IPS-NIHi7 (cell line): ENCODE data around the gene GNG7.
"Not testable (repeated sequence)": the region's sequence is repeated elsewhere in the genome, so short reads cannot be mapped to it uniquely, and the experiment has no call there.

Experiments used
- DNase-seq: peaks from one replicate; pipeline ENCODE4 v3.0.0; 2012; ENCODE audit warnings: mixed read lengths; ENCODE audit errors: extremely low spot score

GNG7 gene

DNA sequence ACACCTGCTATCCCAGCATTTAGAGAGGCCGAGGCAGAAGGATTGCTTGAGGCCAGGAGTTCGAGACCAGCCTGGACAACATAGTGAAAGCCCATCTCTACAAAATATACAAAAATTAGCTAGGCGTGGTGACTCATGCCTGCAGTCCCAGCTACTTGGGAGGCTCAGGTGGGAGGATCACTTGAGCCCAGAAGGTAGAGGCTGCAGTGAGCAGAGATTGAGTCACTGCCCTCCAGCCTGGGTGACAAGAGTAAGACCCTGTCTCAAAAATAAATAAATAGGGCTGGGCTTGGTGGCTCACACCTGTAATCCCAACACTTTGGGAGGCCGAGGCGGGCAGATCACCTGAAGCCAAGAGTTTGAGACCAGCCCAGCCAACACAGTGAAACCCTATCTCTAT lies 238.8 kb downstream of the GNG7 start:
- DNase-seq = not testable (repeated sequence)

GRCh38 chr19:2462635-2463421 lies 239.7 kb downstream of the GNG7 start:
- peak; percentile 85 for DNase-seq

DNA sequence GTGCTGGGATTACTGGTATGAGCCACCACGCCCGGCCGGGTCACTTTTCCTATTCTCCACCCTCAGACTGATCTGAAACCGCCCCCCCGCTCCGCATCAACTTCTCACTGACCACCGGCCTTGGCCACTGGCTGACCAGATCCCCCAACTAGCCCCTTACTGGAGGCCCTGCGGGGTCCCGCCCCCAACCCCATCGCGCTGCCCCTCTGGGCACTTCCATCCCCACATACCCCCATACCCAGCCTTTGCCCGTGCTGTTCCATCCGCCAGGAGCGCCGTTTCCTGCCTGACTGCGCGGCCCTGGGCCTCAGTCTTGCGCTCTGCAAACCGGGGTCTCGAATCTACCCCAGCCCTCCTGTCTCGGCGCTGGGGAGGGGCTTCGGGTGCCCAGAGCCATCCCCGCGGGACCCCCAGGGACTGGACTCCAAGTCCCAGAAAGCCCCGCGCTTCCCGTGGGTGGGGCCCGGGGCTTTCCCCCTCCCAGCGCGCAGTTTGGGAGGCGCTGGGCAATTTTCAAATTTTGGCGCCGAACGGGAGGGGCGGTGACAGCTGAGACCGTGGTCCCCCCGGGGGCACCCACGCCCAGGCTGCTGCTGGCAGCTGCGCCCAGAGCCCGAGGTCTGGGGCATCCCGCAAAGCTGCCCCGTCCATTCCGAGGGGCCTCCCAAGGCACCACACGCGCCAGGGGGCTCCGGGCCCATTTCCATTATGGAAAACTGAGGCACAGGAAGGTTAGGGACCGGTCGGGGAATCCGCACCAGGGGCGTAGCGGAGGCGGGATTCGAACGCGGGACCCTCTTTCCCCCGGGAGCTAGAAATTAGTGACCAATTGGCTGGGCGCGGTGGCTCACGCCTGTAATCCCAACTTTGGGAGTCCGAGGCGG lies 240.5 kb downstream of the GNG7 start:
- DNase-seq = peak; percentile 82
